ENCODE results near the gene TRUB2. TPM values are rescaled to one million over a fixed set of nuclear protein-coding genes. Genes with fewer than 3 reads are reported as not detected.
A peak's percentile ranks its signal among the peaks of the same experiment; 100 is the strongest.

The TRUB2 gene
- total RNA-seq, 3 donors from 2014 or later, result 11.8 to 19.8 (median 18.0) TPM

DNA sequence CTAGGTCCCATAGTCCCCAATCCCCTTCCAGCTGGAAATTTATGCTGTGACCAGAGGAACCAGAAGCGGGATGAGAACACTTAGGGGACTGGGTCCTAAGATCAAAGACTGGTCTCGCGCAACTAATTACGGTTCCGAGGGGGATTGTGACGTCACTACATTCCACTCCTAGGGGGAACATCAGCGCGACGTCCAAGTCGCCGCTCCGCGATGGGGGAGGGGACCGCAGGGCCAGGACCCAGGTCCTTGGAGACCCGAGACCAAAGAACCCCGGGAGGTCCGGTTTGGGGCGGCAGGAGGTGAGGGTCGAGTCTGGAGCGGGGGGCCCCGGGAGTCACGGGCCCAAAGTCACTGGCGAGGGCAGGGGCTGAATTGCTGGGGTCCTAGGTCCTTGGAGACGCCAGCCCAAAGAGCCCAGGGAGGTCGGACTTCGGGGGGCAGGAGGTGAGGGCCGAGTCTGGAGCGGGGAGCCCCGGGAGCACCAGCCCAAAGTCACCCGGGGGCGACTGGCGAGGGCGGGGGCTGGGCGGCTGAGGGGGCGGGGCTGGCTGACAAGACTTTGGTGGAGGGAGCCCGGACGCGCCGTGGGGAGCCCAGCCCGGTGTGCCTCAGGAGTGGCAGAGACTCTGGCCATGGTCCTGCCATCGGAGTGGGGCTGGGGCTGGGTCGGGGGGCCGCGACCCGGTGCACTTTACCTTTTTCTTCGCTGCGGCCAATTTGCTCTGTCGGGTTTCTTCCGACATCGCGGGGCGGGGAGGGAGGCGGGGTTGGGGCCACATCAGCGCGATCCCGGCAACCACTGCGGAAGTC lies 46.8 kb downstream of the TRUB2 start, which contains the start of gene GOLGA2:
GOLGA2 (minus strand) TSS at position 810 of the 810 bp plus-strand sequence; CDS start at position 779, 31 bp downstream.
- DNase-seq (ENCODE audit: low spot score in 2 of 2), result peak in 1 of 2 donors; percentile 49
- intact Hi-C loops (cut with DNase I; ENCODE audit: low total_unique reads), result loop anchor here (5.0 kb wide), 1 partner anchor 1952 kb away; no protein-coding TSS in a partner anchor
- Histone ChIP-seq H3K27me3 (no peaks in the 10 kb centered on the region), H3K4me1 (peaks cover 0 to 10% of the 10 kb centered on the region in 2 donors), H3K9me3 (no peaks in the 10 kb centered on the region), H3K4me3 (peak within 1 kb of the TSS; percentile 76 to 95 (median 94)), H3K27ac (peak within 1 kb of the TSS; percentile 95 to 97), H3K36me3 (no peaks in the 10 kb centered on the region)
- TF ChIP-seq POLR2A (IDR thresholded peaks at IDR 0.05) (no peak), POLR2AphosphoS5 (IDR thresholded peaks at IDR 0.05) (peak in 2 of 3 donors; percentile 11 to 16)
- TF ChIP-seq, protein P1, sequence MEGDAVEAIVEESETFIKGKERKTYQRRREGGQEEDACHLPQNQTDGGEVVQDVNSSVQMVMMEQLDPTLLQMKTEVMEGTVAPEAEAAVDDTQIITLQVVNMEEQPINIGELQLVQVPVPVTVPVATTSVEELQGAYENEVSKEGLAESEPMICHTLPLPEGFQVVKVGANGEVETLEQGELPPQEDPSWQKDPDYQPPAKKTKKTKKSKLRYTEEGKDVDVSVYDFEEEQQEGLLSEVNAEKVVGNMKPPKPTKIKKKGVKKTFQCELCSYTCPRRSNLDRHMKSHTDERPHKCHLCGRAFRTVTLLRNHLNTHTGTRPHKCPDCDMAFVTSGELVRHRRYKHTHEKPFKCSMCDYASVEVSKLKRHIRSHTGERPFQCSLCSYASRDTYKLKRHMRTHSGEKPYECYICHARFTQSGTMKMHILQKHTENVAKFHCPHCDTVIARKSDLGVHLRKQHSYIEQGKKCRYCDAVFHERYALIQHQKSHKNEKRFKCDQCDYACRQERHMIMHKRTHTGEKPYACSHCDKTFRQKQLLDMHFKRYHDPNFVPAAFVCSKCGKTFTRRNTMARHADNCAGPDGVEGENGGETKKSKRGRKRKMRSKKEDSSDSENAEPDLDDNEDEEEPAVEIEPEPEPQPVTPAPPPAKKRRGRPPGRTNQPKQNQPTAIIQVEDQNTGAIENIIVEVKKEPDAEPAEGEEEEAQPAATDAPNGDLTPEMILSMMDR (IDR thresholded peaks at IDR 0.05), result no peak

DNA sequence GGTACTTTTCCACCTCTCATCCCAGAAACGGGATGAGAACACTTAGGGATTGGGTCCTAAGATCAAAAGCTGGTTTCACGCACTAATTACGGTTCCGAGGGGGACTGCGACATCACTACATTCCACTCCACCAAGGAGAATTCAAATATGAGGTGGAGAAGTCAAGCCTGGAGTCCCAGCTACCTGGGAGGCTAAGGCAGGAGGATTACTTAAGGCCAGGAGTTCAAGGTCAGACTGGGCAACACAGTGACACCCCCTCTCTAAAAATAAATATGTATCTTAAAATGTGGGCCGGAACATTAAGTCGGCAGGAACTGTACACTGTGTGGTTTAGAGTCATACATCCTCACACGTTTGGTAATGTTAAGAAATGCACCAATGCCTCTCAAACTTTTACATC lies 48.0 kb downstream of the TRUB2 start:
- TF ChIP-seq POLR2AphosphoS5 (IDR thresholded peaks at IDR 0.05), result no peak
- no peak for TF ChIP-seq POLR2A (IDR thresholded peaks at IDR 0.05)
- TF ChIP-seq, protein P1 (IDR thresholded peaks at IDR 0.05), result no peak
- H3K4me3 ChIP-seq, result peak overlapping the region in 2 of 3 donors; percentile 94 to 95
- H3K36me3 ChIP-seq, result no peaks in the 10 kb centered on the region
- peaks cover 0 to 10% of the 10 kb centered on the region in 2 donors for H3K4me1 ChIP-seq
- H3K27me3 ChIP-seq, result no peaks in the 10 kb centered on the region
- H3K9me3 ChIP-seq, result no peaks in the 10 kb centered on the region
- DNase-seq (ENCODE audit: low spot score in 2 of 2), result no peak
- intact Hi-C loops (cut with DNase I; ENCODE audit: low total_unique reads), result no loop called here
- peak overlapping the region; percentile 13 to 97 for H3K27ac ChIP-seq

DNA sequence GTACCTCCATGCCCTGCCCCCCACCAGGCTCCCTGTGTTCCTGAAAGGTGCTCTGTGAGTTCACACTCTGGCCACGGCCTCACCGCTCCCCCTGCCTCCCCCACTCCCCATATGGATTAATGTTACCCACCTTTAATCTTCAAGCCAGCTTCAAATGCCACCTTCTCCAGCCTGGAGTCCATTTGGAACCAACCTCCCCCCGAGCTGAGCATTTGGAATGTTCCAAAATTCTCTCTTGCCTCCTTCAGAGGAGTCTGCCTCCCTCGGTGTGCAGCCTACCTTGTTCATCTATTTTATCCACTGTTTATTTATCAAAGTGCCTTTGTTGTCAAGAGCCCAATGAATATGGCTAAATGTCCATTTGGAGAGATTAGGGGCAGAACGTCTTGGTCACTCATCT lies 50.7 kb downstream of the TRUB2 start:
- H3K27ac ChIP-seq, result peak overlapping the region; percentile 68 to 70
- no peaks in the 10 kb centered on the region for H3K27me3 ChIP-seq
- TF ChIP-seq POLR2A (IDR thresholded peaks at IDR 0.05) (no peak), POLR2AphosphoS5 (IDR thresholded peaks at IDR 0.05) (no peak)
- H3K4me1 ChIP-seq, result peaks cover 0 to 10% of the 10 kb centered on the region in 2 donors
- no peaks in the 10 kb centered on the region for H3K36me3 ChIP-seq
- intact Hi-C loops (cut with DNase I; ENCODE audit: low total_unique reads), result no loop called here
- no peak for DNase-seq (ENCODE audit: low spot score in 2 of 2)
- no peaks in the 10 kb centered on the region for H3K9me3 ChIP-seq
- H3K4me3 ChIP-seq, result no peak overlapping the region

DNA sequence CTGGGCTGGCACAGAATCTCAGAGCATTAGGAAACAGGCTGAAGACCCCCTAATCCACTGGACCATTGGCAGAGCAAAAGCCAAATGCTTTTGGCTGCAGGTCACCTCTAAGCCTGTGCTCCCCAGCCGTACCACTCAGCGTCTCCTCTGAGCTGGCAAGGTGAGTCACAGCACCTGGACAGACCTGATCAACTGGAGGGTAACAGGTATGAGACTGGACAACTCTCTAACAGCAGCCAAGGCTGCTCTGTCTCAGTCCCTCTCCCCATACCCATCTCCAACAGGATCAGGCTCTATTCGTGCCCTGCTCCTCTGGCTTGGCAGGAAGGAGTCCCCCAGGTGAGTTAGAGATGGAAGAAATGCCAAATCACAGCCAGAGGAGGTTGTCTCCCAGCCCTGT lies 51.1 kb downstream of the TRUB2 start:
- intact Hi-C loops (cut with DNase I; ENCODE audit: low total_unique reads), result no loop called here
- peaks cover 0 to 10% of the 10 kb centered on the region in 2 donors for H3K4me1 ChIP-seq
- no peaks in the 10 kb centered on the region for H3K36me3 ChIP-seq
- H3K27me3 ChIP-seq, result no peaks in the 10 kb centered on the region
- H3K27ac ChIP-seq, result peak overlapping the region; percentile 68 to 70
- TF ChIP-seq, protein P1 (IDR thresholded peaks at IDR 0.05), result peak in 1 of 3 donors; percentile 8
- TF ChIP-seq POLR2A (IDR thresholded peaks at IDR 0.05), result no peak
- peak in 1 of 3 donors; percentile 15 for TF ChIP-seq POLR2AphosphoS5 (IDR thresholded peaks at IDR 0.05)
- H3K4me3 ChIP-seq, result no peak overlapping the region
- no peaks in the 10 kb centered on the region for H3K9me3 ChIP-seq
- DNase-seq (ENCODE audit: low spot score in 2 of 2), result peak; percentile 48 to 57

DNA sequence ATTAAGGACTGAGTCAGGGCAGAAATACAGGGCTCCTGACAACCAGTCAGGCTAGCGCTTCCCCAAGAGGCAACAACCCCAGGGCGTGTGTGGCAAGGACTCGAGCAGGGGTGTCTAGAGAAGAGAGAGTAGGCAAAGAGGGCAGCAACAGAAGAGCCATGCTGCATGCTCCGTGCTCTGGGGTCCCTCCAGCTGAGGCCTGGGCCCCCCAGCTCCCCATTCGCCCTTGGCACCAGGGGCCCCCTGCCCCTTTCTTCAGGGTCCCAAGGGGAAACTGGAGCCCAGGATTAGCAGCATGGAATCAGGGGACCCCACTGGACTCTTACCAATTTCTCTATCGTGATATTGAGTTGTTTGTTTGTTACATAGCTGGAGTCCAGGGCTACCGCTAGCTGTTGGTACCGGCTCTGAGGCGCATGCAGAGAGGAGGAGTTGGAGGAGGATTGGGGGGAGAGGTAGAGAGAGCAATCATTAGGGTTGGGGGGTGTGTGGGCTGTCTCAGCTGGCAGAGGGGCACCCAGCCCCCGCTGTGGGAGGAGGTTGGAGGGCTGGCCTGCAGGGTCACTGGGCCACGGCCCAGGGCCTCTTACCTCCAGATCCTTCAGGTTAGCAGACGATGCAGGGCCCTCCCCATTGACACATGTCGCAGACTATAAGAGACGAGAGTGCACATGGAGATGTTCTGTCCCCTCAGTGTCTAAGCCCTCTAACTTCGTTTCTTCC lies 55.2 kb downstream of the TRUB2 start:
- intact Hi-C loops (cut with DNase I; ENCODE audit: low total_unique reads), result no loop called here
- DNase-seq (ENCODE audit: low spot score in 2 of 2), result no peak
- Histone ChIP-seq H3K9me3 (no peaks in the 10 kb centered on the region), H3K4me3 (no peak overlapping the region), H3K4me1 (no peaks in the 10 kb centered on the region), H3K27me3 (no peaks in the 10 kb centered on the region), H3K36me3 (no peaks in the 10 kb centered on the region), H3K27ac (no peak overlapping the region)
- TF ChIP-seq, protein P1 (IDR thresholded peaks at IDR 0.05), result no peak
- TF ChIP-seq POLR2AphosphoS5 (IDR thresholded peaks at IDR 0.05) (no peak), POLR2A (IDR thresholded peaks at IDR 0.05) (no peak)
